HEK293T (cell line): ENCODE results near the gene CYP21A2.
"Not testable (repeated sequence)": the region's sequence is repeated elsewhere in the genome, so short reads cannot be mapped to it uniquely, and the experiment has no call there.

Source experiments
- ARNT ChIP-seq: fragments of 450-650 bp; IDR thresholded peaks from 2 replicates; pipeline ENCODE4 v1.6.1; 2017; ENCODE audit warnings: mild to moderate bottlenecking
- BHLHE40 ChIP-seq: fragments of 450-650 bp; IDR thresholded peaks from 2 replicates; pipeline ENCODE4 v1.6.1; 2016; ENCODE audit warnings: mild to moderate bottlenecking, moderate library complexity, borderline replicate concordance
- CTBP1 ChIP-seq: fragments of 450-650 bp; IDR thresholded peaks from 2 replicates; pipeline ENCODE4 v1.6.1; 2016; ENCODE audit warnings: borderline replicate concordance
- ELF4 ChIP-seq: fragments of 450-650 bp; IDR thresholded peaks from 2 replicates; pipeline ENCODE4 v1.6.1; 2017; ENCODE audit warnings: antibody characterized with exemption
- FOXA1 ChIP-seq: fragments of 450-650 bp; IDR thresholded peaks from 2 replicates; pipeline ENCODE4 v1.6.1; 2016; ENCODE audit warnings: mild to moderate bottlenecking
- FOXK2 ChIP-seq: fragments of 450-650 bp; IDR thresholded peaks from 2 replicates; pipeline ENCODE4 v1.6.1; 2016; ENCODE audit warnings: mild to moderate bottlenecking
- FOXM1 ChIP-seq: fragments of 450-650 bp; IDR thresholded peaks from 2 replicates; pipeline ENCODE4 v1.6.1; 2017; ENCODE audit warnings: mild to moderate bottlenecking, borderline replicate concordance
- L3MBTL2 ChIP-seq: fragments of 450-650 bp; conservative IDR thresholded peaks from 2 replicates; pipeline ENCODE4 v1.6.1; 2016; ENCODE audit warnings: mild to moderate bottlenecking
- LEF1 ChIP-seq: fragments of 450-650 bp; IDR thresholded peaks from 2 replicates; pipeline ENCODE4 v1.6.1; 2017; ENCODE audit warnings: mild to moderate bottlenecking, borderline replicate concordance
- NFRKB ChIP-seq: fragments of 450-650 bp; IDR thresholded peaks from 2 replicates; pipeline ENCODE4 v1.6.1; 2016; ENCODE audit warnings: mild to moderate bottlenecking, moderate library complexity
- PKNOX1 ChIP-seq: fragments of 450-650 bp; IDR thresholded peaks from 2 replicates; pipeline ENCODE4 v1.6.1; 2016
- SP1 ChIP-seq: fragments of 450-650 bp; IDR thresholded peaks from 2 replicates; pipeline ENCODE4 v1.6.1; 2017
- SUZ12 ChIP-seq: fragments of 450-650 bp; IDR thresholded peaks from 2 replicates; pipeline ENCODE4 v1.6.1; 2016; ENCODE audit warnings: mild to moderate bottlenecking
- ZNF384 ChIP-seq: fragments of 450-650 bp; IDR thresholded peaks from 2 replicates; pipeline ENCODE4 v1.6.1; 2016

DNA sequence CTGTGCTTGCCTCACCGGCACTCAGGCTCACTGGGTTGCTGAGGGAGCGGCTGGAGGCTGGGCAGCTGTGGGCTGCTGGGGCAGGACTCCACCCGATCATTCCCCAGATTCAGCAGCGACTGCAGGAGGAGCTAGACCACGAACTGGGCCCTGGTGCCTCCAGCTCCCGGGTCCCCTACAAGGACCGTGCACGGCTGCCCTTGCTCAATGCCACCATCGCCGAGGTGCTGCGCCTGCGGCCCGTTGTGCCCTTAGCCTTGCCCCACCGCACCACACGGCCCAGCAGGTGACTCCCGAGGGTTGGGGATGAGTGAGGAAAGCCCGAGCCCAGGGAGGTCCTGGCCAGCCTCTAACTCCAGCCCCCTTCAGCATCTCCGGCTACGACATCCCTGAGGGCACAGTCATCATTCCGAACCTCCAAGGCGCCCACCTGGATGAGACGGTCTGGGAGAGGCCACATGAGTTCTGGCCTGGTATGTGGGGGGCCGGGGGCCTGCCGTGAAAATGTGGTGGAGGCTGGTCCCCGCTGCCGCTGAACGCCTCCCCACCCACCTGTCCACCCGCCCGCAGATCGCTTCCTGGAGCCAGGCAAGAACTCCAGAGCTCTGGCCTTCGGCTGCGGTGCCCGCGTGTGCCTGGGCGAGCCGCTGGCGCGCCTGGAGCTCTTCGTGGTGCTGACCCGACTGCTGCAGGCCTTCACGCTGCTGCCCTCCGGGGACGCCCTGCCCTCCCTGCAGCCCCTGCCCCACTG, 2.3 kb downstream of the CYP21A2 start:
- not testable (repeated sequence) for TF ChIP-seq ELF4, NFRKB, ARNT, BHLHE40, FOXK2, SUZ12, FOXA1, PKNOX1, SP1, FOXM1, LEF1, L3MBTL2, ZNF384, CTBP1
